ENCODE data around the gene KIF16B.

The KIF16B gene

DNA sequence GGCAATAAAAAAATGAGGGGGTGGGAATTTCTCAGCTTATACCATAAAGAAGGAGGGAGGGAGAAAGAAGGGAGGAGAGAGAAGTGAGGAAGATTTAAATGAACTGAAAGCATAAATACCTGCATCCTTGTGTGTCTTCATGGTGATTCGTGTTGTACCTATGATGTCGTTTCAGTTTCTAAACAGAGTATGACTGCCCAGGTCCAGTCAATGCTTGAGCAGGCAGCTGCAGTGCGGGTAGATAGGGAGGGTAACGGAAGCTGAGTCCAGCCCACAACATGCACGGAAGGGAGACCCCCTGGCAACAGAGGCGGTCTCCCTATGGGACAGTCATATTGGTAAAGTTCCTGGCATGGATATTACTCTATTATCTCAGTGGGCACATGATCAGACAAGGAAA lies 184.5 kb downstream of the KIF16B start:
- no peak for DNase-seq

DNA sequence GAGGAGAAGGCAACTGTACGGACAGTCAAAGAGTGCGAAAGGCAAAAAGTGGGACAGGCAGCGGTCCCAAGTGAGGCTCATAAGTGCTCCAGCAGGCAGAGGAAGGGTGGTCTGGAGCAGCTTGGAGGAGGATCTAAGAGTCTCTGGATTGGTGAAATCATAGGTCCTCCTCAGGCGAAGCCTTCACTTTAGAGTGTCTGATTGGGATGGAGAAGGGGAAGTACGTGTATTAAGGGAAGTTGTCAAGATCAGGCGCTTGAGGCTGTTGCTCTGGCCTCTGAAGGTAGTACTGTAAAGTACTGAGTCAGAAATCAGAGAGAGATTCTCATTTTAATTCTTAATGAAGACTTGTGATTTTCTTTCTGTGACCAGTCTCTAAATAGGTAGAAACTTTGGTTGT lies 185.6 kb downstream of the KIF16B start:
- DNase-seq, result no peak

DNA sequence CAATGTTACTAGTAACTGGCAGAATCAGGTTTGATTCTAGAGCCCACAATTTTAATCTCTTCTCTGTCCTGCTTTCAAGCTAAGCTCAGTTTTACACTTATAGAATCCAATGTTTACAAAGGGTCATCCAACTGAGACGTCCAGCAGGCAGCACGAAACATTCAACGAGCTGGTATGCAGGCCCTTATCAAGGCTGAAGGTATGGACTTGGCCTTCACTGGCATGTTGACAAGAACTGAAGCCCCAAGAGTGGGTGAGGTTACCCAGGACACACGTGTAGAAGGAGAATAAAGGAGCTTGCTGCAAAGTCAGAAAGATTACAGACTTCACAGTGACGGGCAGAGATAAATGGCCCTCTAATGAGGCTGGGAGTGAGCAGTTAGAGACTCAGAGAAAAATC lies 187.4 kb downstream of the KIF16B start:
- DNase-seq, result no peak

DNA sequence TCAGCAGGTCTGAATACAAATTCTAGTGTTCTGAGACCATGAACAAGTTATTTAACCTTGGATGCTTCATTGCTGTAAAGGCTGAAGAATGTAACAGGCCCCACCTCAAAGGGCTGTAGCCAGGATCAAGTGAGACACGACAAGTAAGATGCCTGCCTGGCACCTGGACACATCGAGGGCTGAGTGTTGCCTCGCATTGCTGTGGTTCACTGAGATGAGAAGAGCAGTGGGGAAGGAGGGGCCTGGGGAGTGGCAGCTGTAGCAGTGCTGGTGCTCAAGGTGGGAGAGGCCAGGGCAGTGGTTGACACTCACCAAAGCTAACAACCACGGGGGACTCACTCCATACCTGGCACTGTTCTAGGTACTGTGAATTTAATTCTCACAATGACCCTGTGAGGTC lies 187.8 kb downstream of the KIF16B start:
- no peak for DNase-seq

DNA sequence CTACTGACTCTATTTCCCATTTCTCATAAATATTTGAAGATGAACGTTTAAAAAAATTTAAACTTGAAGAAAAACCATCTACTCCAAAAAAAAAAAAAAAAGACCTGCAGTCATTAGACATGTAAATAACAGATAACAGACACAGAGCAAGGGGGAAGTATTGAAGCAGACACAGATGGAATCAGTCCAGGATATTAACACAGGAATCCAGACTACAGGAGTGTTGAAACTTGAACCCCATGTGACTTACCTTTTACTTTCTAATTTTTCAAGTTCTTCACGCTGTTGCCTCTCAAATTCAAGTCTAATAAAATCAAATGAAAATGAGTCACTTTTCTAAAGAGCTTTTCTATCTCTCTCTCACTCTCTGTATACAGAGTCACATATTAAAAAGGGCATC lies 191.8 kb downstream of the KIF16B start:
- no peak for DNase-seq

DNA sequence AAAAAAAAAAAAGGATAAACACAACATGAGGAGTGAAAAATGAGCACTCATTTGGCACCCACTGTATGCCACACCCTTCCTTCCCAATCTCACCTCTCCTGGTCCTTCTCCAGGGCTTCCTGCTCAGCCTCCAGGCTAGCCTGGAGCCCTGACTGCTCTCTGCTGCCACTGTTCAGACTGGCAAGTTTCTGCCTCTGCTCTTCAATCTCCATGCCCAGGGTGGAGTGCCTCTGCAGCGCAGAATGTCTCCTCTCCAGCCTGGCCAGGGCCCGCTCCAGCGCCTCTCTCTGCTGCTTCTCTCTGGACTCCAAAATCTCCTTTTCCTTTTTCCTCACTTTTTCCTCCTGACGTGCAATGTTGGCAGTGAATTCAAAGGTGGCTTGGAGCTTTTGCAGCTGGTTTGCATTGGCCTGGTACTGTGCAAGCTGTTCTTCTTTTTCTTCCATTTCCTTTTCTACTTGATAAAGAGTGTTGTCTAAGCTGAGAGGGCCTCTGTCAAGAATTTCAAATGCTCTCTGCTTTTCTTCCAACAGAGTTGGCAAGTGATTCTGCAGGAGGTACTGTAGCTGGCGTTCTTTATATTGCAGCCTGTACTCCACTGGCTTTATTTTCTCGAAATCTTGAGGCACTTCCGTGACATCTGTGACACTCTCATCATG lies 194.4 kb downstream of the KIF16B start:
- DNase-seq, result no peak

DNA sequence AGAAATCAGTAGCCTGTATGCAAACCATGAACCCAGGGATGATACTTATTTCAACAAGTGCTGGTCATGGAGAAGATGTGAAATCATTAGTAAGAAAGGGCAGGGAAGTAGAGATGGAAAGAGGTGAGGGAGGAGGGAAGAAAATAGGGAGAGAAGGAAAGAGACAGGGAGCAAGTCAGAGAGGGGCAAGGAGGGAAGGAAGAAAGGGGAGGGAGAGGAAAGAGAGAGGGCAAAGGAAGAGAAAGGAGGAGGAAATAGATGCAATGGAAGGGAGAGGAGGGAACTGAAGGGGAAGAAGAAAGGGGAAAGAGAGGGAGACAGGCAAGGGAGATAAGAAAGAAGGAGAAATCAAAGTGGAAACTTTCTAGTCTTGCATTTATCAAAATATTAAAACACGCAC lies 195.1 kb downstream of the KIF16B start:
- no peak for DNase-seq

DNA sequence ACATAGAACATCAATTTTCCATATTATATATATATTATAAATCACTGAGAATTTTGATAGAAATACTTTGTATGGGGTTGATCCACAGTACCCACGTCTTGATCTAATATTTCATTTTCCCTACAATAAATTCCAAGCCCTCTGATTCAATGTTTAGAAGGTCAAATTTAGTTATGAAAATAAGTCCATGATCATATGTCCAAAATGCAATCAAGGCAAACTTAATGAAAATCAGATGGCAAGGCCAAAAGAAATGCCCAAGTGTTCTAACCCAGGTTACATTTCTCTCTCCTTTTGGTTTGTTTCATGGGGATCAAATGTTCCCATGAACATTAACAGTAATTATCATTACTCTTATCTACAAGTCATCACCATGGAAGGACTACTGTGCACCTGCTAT lies 203.8 kb downstream of the KIF16B start:
- DNase-seq, result no peak

DNA sequence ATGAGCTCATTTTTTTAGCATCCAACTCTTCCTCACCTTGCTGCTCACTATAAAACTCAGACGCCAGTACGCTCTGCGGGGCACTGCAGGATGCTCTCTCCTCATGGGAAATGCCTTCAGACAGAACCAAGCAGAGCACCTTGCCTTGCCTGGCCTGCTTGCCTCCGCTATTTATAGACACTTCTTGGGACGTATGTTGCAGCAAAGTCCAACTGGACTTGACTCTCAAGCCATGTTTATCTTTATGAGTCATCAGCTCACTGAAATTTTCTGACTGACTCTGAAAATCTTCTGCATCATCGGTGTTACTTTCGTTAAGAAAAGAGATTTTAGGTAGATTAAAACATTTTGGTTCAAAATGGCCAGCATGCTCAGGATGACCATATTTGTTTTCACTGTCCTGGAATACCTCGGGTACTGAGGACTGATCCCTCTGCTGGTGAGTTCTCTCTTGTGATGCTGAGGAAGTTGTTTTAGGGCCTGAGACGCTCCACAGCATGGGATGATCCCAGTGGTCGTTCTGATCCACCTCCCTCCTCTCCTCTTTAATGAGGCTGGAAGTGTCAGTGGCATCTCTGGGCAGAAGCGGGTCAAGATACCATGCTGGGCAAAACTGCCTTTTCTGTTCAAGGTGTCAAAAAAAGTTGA lies 204.5 kb downstream of the KIF16B start:
- no peak for DNase-seq

DNA sequence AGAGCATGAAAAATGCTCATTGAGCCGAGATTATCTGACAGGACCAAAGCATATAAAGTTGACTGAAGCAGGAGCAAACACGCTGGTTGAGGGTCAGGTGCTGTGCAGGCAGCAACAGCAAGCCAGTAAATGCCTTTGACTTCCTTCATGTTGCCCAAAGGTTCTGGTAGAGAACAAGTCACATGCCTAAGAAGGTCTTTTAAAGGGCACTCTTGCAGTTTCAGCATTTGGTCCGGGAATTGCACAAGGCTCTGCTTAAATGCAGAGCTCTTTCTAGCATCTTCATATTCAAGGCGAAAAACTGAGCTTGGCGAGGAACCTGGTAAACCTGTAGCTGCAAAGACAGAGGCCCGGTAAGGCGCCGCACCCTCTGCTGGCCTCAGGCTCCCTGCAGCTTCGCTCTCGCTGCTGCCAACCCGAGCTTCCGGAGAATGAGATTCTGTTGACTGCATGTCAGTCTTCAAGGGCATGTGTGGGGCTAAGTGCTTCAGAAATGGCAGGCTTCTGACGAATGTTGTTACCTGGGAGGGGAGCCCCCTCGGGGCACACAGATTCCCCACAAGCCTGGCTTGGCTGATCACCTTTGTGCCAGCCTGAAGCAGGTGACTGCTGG lies 205.2 kb downstream of the KIF16B start:
- no peak for DNase-seq

DNA sequence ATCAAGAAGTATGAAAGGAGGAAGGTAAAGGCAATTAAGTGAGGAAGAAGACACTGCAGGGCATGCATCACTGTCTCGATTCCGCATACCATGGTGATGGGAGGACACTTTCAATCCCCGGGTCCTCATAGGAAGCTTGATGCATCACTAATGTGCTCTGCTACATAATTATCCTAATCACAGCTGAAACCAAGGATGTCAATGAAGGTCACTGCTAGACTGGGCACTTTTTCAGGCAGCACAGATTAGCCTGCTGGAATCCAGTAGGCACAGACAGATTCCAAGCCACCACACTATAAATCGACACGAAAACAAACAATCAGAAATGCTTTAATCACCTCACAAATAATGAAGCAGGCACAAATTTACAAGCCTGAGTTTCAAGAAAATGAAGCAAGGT lies 206.7 kb downstream of the KIF16B start:
- no peak for DNase-seq

DNA sequence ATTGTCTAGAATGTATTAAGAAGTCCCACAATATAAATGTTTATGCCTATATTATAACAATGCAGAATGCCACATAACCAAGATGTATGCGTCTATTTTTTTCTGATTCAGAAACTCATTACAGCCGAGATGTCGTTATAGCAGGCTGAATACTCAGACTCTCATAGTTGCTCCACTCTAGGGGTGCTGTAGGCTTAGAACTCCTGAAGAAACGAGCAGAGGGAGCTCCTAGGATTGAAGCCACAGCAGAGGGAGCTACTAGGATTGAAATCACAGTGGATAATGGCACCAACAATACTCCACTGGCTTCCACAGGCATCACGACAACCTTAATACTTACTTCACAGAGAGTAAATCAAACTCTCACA lies 208.9 kb downstream of the KIF16B start:
- no peak for DNase-seq

DNA sequence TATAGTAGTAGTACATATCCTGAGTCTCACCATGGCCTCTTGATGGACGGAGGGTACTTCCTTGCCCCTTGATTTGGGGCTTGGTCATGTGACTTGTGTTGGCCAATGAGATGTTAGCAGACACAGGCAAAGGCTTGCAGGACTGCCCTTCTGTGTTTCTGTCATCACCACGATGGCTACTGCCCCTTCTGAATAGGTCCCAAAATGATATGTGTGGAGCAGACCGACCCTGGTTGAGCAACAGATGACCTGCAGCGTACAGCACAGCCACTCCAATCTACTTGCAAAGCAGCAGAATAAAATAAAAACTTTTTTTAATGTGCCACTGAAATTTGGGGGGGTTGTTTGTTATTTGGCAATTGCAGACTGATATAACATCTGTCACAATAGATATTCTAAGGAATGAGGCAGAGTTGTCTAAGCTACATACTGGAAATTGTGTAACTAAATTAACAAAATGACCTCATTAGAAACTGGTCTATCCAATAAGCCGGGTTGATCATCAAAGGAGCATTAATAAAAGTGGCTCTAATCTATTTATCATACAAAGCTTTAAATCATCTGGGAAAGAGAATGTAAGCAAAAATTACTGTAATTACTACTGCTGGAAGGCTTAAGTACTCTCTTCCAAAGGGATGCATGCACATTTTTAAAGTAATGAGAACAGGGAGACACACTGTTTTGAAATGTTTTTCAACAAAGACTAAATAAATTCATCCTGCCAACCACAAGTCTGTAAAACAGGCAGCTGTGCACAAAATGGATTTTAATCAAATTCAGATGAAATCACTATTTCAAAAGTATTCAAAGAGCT lies 209.5 kb downstream of the KIF16B start:
- no peak for DNase-seq

DNA sequence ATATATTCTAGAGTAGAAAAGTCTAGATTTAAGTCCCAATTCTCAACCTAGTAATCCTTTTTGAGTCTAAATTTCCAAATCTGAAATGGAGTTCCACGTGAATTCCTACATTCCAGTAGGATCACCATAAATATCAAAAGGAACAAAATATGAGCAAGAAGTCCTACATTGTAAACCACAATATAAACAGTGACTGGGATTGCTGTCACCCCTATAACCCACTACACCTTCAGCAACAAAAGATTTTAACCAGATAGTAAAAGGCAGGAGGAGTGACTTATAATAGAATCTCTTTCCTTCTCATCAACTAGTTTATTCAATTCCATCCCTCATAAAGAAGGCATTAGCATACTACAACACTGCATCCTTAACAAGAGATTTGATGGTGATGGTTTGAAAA lies 210.6 kb downstream of the KIF16B start:
- no peak for DNase-seq

DNA sequence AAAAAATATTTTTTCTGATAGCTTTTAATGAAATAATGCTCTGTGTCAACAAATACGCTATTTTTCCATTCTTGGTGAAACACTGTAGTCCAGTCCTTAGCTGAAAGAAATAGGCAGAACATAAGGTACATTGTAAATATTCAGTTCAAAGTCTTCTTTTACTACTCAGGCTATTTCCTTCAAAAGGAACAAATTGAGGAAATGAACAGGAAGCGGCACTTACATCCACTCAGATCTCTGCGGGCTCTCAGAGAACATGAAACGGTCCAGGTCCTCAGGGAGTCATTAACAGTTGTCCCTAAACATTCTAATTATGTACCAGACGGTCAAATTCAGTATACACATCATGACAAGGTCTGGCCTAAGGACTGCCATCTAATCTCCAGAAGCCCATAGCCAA lies 212.6 kb downstream of the KIF16B start:
- no peak for DNase-seq

DNA sequence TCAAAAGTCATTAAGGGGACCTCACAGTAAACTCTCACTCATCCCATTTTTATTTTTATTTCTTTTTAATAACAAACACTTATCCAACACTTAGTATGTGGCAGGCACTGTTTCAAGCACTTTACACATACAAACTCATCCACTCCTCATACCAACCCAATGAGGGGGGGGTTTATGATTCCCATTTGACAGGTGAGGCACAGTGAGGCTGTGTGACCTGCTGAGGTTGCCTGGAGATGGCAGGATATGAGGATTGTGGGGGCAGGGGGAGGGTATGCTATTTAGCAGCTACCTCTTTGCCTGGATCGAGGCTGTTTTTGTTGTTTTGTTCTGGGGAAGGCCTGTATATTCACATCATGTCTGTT lies 219.8 kb downstream of the KIF16B start:
- no peak for DNase-seq

DNA sequence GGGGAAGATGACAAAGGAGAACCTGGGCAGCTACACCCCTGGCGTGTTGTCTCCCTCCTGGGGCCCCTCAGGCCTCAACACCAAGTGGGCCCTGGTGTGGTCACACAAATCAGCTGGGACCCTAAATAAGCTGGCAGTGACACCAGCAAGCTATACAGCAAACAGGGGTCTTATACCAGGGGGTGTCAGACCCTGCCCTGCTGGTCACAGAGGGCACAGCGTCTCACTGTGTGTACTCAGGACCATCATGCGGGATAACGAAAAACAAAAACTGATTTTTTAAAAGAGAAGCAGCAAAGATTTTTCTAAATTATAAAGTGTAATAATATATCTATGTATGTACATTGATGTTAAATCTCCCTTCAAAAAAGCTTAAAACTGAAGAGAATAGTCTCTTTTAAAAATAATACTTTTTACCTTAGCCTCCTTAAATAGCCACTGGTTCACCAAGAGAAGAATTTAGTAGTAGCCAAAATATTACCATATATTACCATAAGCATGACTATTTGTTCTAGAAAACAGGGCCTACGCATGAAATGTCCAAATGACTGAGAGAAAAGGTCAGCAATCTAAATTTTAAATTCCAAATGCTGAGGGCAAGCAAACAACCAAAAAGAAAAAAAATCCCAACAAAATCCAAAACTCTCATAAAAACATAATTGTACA lies 220.4 kb downstream of the KIF16B start:
- no peak for DNase-seq

DNA sequence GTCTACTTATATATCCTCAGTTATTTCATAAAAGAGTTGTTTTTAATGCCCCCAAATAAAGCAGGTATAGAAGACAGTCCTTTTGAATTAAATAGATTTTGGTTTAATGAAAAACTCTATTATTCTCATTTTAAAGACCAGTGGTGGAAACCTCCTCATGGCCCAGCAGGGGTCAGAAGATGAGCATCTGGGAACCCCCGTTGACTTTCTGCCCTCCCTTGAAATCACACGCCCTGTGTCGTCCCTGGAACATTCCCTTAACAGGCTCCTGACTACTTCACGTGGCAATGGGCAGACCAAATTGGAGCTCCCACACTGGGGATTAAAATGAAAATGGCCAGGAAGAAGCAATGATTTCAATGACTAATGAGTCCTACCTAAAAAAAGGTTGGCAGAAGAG lies 220.9 kb downstream of the KIF16B start:
- no peak for DNase-seq

DNA sequence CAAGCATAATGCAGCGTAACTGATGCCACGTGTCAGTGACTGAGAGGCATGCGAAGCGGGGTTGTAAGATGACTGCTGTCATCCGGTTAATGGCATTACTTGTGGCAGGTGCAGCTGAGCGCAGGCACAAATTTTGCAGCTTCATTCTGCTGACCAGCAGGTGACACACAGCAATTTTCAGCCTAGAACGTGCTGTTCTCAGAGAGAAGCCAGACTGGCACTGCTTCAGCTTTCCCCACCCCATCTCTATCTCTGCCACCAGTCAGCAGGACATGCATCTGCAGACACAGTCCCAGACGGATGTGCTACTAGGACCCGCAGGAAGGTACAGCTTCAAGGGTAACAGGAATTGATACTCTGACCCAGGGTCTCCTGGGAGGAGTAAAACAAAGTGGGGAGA lies 221.8 kb downstream of the KIF16B start:
- no peak for DNase-seq

DNA sequence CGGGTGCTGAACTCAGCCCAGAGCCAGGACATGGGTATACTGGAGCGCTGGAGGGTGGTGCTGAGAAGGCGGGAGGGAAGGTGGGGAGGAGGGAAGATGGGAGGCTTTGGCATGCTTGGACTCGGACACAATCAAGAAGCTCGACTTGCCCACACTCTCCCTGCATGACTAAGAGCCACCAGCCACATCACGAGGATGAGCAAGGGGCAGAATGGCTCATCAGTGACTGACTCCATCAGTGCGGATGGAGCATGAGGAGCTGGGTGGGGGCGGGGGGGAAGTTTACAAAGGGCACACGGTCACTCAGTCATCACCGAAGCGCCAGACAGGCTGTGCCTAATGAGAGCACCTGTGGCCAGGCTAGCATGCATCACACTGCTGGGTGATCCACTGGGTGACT lies 222.8 kb downstream of the KIF16B start:
- DNase-seq, result no peak

DNA sequence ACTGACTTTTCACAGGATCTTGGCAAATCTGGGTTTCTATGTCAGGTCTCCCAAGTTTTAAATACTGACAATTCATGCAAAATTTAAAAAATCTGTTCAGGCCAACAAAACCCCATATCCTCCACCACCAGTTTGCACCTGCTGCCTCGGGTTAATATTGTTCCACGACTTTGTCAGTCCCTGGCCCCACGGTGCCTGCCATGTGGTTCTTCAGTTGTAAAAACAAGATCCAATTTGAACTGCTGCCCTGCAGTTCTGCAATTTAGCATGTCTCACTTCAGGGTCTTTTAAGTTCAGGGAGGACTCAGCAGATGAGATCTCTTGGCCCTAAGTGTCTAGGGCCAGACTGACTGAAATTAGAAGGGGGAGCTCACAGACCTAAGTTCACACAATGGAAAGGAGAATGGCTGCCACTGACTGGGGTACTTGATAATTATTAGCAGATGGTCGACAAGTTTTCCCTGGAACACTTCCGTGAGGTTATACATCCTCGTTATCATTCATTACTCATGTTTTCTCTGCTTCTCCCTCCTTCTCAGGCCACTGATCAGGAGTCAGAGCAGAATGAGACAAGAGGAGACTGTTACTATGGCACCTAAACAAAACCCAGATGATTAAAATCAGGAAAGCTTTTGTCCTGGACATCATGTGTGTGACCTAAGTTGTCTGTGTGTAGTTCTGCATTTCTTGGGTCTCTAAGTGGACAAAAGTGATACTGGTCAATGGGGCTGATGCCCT lies 223.6 kb downstream of the KIF16B start:
- no peak for DNase-seq

DNA sequence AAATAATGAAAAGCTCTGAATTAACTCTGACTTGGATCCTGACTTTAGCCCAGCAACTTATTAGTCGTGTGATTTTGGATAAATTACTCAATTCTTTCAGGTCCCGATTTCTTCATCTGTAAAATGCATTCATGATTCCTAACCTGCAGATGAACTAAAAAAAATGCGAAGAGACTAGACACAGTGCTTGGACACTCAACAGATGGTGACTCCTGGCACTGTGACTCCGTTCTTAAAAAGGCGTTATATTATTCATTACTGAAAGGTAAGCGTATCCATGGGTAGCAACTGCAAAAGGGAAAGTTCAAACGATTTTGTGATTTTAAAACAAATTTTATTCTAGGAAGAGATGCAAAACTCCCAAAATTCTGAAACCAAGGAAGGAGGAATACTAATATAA lies 226.3 kb downstream of the KIF16B start:
- DNase-seq, result no peak

DNA sequence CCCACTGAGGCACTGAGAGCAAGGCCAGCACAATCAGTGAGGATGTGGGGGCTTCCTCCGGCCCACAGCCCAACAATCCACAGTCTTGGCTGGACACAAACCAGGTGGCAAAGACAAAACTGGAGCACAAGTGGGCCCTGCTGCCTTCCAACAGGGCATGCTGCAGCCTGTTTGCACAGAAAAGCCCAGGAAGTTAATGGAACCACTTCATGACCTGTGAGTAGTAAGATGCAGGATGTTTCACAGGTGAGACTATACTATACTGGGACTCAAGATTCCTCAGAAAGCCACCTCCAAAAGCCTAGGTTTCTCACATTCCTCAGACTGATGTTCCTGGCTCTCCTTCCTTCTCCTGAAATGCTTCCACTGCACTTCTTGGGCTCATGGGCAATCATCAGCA lies 235.5 kb downstream of the KIF16B start:
- no peak for DNase-seq
